GM12875 (cell line): ENCODE measurements around the gene ANKRD34C.
A peak's percentile ranks its signal among the peaks of the same experiment; 100 is the strongest.
"Not testable (repeated sequence)": the region's sequence is repeated elsewhere in the genome, so short reads cannot be mapped to it uniquely, and the experiment has no call there.

Experiments
- H3K4me3 ChIP-seq: one replicate; pipeline ENCODE4 v1.5.1; 2011; ENCODE audit warnings: low read depth, low read length, control low read depth
- TF ChIP-seq, protein P1 (sequence below): IDR thresholded peaks from 2 replicates; pipeline ENCODE4 v1.5.1; 2011; ENCODE audit warnings: low read depth, mild to moderate bottlenecking, control low read depth, inconsistent platforms, low read length, moderate library complexity, borderline replicate concordance; ENCODE audit not compliant: insufficient read depth

Gene ANKRD34C

GRCh38 chr15:79310985-79311900 lies 28.7 kb downstream of the ANKRD34C start, which contains the start of gene TMED3:
TMED3 (plus strand) TSS chr15:79311112; CDS start chr15:79311250, 138 bp downstream.
- peak within 1 kb of the TSS; percentile 94 for H3K4me3 ChIP-seq
- TF ChIP-seq, protein P1, sequence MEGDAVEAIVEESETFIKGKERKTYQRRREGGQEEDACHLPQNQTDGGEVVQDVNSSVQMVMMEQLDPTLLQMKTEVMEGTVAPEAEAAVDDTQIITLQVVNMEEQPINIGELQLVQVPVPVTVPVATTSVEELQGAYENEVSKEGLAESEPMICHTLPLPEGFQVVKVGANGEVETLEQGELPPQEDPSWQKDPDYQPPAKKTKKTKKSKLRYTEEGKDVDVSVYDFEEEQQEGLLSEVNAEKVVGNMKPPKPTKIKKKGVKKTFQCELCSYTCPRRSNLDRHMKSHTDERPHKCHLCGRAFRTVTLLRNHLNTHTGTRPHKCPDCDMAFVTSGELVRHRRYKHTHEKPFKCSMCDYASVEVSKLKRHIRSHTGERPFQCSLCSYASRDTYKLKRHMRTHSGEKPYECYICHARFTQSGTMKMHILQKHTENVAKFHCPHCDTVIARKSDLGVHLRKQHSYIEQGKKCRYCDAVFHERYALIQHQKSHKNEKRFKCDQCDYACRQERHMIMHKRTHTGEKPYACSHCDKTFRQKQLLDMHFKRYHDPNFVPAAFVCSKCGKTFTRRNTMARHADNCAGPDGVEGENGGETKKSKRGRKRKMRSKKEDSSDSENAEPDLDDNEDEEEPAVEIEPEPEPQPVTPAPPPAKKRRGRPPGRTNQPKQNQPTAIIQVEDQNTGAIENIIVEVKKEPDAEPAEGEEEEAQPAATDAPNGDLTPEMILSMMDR: peak; percentile 58

DNA sequence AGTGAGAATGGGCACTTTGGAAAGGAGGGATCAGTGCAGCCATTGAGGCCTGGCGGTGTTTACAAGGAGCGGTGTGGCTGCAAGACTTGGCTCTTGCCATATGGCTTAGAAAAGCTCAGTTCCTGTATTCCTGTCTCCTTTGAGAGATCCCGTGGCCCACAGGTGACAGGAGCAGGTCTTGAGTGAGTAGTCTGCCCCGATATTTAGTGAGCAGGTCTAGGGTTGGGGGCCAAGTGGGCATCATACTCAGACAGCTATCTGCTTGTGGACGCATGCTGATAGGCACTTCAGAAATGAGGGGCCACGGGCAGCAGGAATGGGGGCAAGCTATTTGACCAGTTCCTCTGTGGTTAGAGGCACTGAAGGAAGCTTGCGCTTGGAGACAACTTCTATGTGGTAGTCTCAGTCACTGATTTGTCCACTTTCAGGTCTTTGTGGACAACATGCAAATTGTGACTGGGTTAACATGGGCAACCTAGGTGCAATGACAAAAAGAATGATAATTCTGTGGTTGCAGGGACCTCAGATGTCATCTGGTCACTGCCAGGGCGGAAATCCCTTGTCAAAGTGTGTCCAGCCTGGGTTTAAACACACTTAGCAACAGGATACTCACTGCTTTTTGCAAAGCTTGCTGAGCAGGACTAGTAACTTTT lies 29.5 kb downstream of the ANKRD34C start:
- TF ChIP-seq, protein P1: no peak
- H3K4me3 ChIP-seq: peak overlapping the region; percentile 94

DNA sequence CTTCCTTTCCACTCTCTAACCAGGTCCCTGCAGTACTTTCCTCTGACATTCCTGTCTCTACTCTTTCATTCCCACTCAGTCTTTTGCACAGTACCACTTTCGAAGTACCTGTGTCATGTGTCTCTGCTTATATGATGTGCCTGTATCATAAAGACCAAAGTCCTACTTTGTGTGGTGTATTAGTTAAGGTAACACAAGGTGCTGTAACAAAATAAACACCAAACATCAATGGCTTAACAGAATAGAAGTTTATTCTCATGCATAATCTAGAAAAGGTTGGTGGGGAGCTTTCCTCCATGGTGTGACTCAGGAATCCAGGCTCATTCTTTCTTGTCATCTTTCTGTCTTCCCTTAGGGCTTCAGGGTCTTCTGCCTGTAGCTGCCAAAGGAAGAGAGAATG lies 31.7 kb downstream of the ANKRD34C start:
- H3K4me3 ChIP-seq: no peak overlapping the region
- TF ChIP-seq, protein P1: no peak

- TF ChIP-seq, protein P1: no peak
- no peak overlapping the region for H3K4me3 ChIP-seq
Observed at GRCh38 chr15:79314811-79315210, 32.3 kb downstream of the ANKRD34C start.

DNA sequence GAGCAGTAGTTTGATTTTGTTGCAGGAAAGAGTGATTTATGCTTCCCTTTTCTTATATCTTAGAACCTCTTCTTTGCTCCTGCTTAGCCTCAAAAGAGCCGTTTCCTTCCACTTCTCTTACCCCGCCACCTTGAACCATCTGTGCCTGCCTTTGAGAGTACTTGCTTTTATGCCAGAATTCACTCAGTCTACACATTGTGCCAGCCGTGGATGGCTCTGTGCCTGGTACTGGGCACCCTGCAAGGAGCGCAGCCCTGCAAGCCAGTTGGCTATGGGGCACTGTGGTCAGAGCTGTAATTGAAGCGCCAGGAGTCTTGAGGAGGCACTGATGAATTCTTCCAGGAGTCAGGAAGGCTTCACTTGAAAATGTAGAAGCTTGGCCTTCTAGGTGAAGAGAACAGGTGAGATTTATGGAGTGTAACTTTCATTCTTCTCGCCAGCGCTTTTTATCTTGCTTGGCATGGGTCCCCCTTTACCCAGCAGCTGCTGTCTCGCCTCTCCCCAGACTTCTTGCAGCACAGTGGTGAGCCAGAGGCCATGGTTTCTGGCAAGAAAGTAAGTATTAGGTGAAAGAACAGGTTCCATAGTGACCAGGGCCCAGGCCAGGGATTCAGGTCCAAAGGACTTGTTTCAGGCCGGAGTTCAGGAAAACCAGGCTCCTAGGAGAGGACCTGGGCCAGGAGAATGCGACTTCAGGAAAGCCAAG lies 33.3 kb downstream of the ANKRD34C start:
- H3K4me3 ChIP-seq: no peak overlapping the region
- TF ChIP-seq, protein P1: no peak

GRCh38 chr15:79316864-79317263 lies 34.3 kb downstream of the ANKRD34C start:
- TF ChIP-seq, protein P1: no peak
- no peak overlapping the region for H3K4me3 ChIP-seq

GRCh38 chr15:79319973-79320372 lies 37.5 kb downstream of the ANKRD34C start:
- not testable (repeated sequence) for H3K4me3 ChIP-seq
